Measurements from ENCODE around the gene GNG12. TPM values are rescaled to one million over a fixed set of nuclear protein-coding genes. Genes with fewer than 3 reads are reported as not detected.

The GNG12 gene
- total and polyA plus RNA-seq, 9 of the 15 experiments (the other 6 are each of a cell fraction or from before 2014, with no cell fraction given) = 2.6 to 6.0 (median 4.1) TPM

DNA sequence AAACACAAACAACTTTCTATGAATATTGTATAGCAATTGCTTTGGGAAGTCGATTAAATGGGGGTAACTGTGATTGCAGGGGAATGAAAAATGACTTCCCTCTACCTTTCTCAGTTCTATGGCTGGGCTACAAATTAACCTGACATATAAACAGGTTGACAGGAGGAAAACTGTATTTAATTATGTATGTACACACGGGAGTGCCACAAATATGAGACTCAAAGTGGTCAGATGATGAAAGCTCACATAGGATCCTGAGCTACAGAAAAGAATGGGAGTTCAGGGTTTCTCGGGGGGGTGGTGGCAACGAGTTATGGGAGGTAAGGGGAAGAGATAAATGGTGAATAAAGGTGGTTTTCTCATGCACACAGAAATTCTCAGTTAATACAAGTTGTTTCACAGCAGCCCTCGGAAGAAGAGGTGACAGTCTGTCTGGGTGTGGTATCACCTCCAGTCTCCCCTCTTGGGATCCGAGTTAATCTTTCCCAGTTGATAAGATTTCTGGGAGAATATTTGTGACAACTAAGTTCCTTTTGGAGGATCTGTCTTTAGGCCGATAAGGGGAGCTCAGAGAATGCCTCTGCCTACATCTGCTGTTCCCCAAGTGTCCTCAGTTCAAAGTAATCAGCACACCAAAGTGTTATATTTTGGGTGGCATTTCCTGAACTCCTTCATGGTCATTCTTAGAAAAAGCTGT is 122.0 kb downstream of the GNG12 start (continued):
- TF ChIP-seq TCF7L2 (IDR thresholded peaks at IDR 0.05; ENCODE audit: low read depth, low read length) (peak; percentile 61; the same call in 1 of the 2 replicates), PHF20 (IDR thresholded peaks at IDR 0.05; ENCODE audit: partially characterized antibody) (no peak), NEUROD1 (IDR thresholded peaks at IDR 0.05; ENCODE audit: borderline replicate concordance, low read depth, low read length, partially characterized antibody) (no peak), FOS (IDR thresholded peaks at IDR 0.05; ENCODE audit: extremely low read depth, insufficient read length) (no peak), LEF1 (IDR thresholded peaks at IDR 0.05) (0 out of 2 replicates have a peak, but pooled peaks have one; percentile 15), PTTG1 (tag; IDR thresholded peaks at IDR 0.05; ENCODE audit: low read depth) (no peak), CAMTA2 (CRISPR knock-in tag; conservative IDR thresholded peaks at IDR 0.05) (no peak), RNF2 (IDR thresholded peaks at IDR 0.05) (no peak), STAG1 (CRISPR knock-in tag; IDR thresholded peaks at IDR 0.05; ENCODE audit: borderline replicate concordance) (no peak), XRCC5 (IDR thresholded peaks at IDR 0.05; ENCODE audit: low read depth, low read length) (no peak), FOXJ2 (tag; IDR thresholded peaks at IDR 0.05) (no peak), KLF13 (tag; IDR thresholded peaks at IDR 0.05; ENCODE audit: borderline replicate concordance, low read depth) (no peak), RUNX1 (IDR thresholded peaks at IDR 0.05; ENCODE audit: low read depth) (no peak), ZSCAN29 (IDR thresholded peaks at IDR 0.05) (no peak), POLR2H (tag; IDR thresholded peaks at IDR 0.05; ENCODE audit: low read depth) (no peak), CTBP1 (IDR thresholded peaks at IDR 0.05; ENCODE audit: borderline replicate concordance) (peak; percentile 44; the same call in 1 of the 2 replicates), CEBPB (tag; IDR thresholded peaks at IDR 0.05) (no peak), ATF7 (IDR thresholded peaks at IDR 0.05) (peak; percentile 95), SUPT5H (IDR thresholded peaks at IDR 0.05) (no peak), RBBP5 (IDR thresholded peaks at IDR 0.05; ENCODE audit: borderline replicate concordance, insufficient read depth, low read length, poor library complexity, severe bottlenecking) (no peak)
- TF ChIP-seq, protein P1, sequence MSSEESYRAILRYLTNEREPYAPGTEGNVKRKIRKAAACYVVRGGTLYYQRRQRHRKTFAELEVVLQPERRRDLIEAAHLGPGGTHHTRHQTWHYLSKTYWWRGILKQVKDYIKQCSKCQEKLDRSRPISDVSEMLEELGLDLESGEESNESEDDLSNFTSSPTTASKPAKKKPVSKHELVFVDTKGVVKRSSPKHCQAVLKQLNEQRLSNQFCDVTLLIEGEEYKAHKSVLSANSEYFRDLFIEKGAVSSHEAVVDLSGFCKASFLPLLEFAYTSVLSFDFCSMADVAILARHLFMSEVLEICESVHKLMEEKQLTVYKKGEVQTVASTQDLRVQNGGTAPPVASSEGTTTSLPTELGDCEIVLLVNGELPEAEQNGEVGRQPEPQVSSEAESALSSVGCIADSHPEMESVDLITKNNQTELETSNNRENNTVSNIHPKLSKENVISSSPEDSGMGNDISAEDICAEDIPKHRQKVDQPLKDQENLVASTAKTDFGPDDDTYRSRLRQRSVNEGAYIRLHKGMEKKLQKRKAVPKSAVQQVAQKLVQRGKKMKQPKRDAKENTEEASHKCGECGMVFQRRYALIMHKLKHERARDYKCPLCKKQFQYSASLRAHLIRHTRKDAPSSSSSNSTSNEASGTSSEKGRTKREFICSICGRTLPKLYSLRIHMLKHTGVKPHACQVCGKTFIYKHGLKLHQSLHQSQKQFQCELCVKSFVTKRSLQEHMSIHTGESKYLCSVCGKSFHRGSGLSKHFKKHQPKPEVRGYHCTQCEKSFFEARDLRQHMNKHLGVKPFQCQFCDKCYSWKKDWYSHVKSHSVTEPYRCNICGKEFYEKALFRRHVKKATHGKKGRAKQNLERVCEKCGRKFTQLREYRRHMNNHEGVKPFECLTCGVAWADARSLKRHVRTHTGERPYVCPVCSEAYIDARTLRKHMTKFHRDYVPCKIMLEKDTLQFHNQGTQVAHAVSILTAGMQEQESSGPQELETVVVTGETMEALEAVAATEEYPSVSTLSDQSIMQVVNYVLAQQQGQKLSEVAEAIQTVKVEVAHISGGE (CRISPR knock-in tag; IDR thresholded peaks at IDR 0.05) = no peak; a peak in 1 of 6 replicates
- TF ChIP-seq, protein P2, sequence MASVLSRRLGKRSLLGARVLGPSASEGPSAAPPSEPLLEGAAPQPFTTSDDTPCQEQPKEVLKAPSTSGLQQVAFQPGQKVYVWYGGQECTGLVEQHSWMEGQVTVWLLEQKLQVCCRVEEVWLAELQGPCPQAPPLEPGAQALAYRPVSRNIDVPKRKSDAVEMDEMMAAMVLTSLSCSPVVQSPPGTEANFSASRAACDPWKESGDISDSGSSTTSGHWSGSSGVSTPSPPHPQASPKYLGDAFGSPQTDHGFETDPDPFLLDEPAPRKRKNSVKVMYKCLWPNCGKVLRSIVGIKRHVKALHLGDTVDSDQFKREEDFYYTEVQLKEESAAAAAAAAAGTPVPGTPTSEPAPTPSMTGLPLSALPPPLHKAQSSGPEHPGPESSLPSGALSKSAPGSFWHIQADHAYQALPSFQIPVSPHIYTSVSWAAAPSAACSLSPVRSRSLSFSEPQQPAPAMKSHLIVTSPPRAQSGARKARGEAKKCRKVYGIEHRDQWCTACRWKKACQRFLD (CRISPR knock-in tag; IDR thresholded peaks at IDR 0.05) = peak; percentile 32; the same call in 1 of the 2 replicates
- TF ChIP-seq, protein P3, sequence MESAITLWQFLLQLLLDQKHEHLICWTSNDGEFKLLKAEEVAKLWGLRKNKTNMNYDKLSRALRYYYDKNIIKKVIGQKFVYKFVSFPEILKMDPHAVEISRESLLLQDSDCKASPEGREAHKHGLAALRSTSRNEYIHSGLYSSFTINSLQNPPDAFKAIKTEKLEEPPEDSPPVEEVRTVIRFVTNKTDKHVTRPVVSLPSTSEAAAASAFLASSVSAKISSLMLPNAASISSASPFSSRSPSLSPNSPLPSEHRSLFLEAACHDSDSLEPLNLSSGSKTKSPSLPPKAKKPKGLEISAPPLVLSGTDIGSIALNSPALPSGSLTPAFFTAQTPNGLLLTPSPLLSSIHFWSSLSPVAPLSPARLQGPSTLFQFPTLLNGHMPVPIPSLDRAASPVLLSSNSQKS (CRISPR knock-in tag; IDR thresholded peaks at IDR 0.05) = no peak

Data from K562 (cell line).